ENCODE measurements around the gene MLXIP.

MLXIP gene

DNA sequence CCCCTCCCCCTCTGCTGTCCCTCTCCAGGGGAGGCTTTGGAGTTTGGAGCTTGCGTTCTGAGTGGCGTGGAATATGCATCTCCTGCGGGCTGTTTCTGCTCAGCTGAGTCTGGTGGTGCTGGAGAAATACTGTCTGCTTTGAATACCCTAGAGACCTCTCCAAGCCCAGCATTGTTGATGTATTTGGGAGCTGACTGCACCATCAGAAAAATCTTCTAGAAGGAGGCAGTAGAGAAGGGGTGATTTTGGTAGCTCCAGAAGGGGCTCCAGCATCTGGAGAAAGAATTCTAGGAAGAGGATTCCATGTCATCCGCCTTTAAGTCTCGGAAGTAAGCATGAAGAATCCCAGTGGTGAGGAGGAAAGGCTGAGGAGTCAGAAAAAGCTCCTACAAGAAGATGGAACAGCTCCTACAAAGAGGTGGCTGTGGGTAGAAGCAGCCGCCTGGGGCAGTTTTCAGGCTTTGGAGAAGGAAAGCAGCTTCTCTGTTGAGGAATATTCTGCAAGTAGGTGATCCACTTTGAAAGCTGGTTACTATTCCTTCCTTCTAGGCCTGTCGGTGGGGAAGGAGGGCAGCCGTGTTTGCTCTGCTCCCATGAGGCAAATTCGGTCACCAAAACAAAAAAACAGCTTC lies 9.7 kb downstream of the MLXIP start:
- no peak overlapping the region for H2AFZ ChIP-seq (ENCODE audit: low read length, unreplicated experiment)
- peaks cover 24% of the 10 kb centered on the region for H3K4me1 ChIP-seq (ENCODE audit: control insufficient read depth, insufficient read depth, low read length, unreplicated experiment)

DNA sequence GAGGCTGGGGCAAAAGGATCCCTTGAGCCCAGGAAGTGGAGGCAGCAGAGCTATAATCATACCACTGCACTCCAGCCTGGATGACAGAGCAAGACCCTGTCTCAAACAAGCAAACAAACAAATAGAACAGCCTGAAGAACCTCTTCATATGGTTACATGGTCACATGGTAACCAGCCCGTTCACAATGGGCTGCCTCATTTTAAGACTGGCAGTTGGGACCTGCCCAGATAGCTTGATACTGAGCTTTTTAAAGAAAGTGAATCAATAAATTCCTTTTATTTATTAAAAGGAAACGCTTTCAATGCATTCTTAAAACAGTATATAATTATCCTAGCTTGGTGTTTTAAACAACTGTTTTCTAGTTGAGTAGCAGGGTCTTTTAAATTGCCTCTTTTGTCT lies 10.5 kb downstream of the MLXIP start:
- H3K79me2 ChIP-seq (ENCODE audit: control insufficient read depth, insufficient read depth, low read length, unreplicated experiment) = peaks cover 94% of the 10 kb centered on the region
- no peak overlapping the region for H2AFZ ChIP-seq (ENCODE audit: low read length, unreplicated experiment)
- 0 out of 2 replicates have a peak, but pooled peaks cover 2% of the 10 kb centered on the region for H3K36me3 ChIP-seq (ENCODE audit: insufficient read depth, low read length)
- no peaks in the 10 kb centered on the region for H3K27me3 ChIP-seq (ENCODE audit: insufficient read depth, low read length)
- peaks cover 24% of the 10 kb centered on the region for H3K4me1 ChIP-seq (ENCODE audit: control insufficient read depth, insufficient read depth, low read length, unreplicated experiment)
- H3K27ac ChIP-seq (ENCODE audit: low read depth, low read length) = no peak overlapping the region
- H3K4me3 ChIP-seq (ENCODE audit: low read depth, low read length) = no peak overlapping the region

More for the DNA sequence above, 9.7 kb downstream of the MLXIP start:
- no peak overlapping the region for H3K4me3 ChIP-seq (ENCODE audit: low read depth, low read length)
- H3K79me2 ChIP-seq (ENCODE audit: control insufficient read depth, insufficient read depth, low read length, unreplicated experiment) = peaks cover 94% of the 10 kb centered on the region
- no peak overlapping the region for H3K27ac ChIP-seq (ENCODE audit: low read depth, low read length)
- 0 out of 2 replicates have a peak, but pooled peaks cover 2% of the 10 kb centered on the region for H3K36me3 ChIP-seq (ENCODE audit: insufficient read depth, low read length)
- no peaks in the 10 kb centered on the region for H3K27me3 ChIP-seq (ENCODE audit: insufficient read depth, low read length)

DNA sequence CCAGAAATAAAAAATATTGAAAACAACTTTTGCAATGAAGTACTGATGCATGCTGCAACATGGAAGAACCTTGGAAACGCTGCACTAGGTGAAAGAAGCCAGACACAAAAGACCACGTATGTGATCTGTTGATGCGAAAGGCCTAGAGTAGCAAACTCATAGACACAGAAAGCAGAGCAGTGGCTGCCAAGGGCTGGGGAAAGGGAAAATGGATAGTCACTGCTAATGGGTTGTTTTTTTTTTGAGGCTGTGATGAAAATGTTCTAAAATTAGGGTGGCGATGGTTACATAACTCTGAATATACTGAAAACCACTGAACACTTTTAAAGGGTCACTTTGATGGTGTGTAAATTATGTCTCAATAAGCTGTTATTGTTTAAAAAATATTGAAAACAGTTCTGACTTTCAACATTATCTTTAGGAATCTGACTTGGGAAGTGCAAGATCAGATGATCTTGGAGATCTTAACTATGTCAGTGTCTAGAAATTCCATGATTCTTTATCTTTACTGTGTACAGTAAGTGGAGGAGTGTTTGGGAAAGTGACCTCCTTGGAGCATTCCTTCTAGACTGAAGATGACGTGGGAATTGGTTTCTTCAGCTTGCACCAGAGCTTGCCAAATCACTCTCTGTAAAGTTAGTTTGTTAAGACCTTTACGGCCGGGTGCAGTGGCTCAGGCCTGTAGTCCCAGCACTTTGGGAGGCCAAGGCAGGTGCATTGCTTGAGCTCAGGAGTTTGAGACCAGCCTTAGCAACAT lies 12.4 kb downstream of the MLXIP start:
- H3K27me3 ChIP-seq (ENCODE audit: insufficient read depth, low read length) = no peaks in the 10 kb centered on the region
- H3K4me3 ChIP-seq (ENCODE audit: low read depth, low read length) = no peak overlapping the region
- peaks cover 24% of the 10 kb centered on the region for H3K4me1 ChIP-seq (ENCODE audit: control insufficient read depth, insufficient read depth, low read length, unreplicated experiment)
- peak overlapping the region; percentile 82 for H3K27ac ChIP-seq (ENCODE audit: low read depth, low read length)
- H2AFZ ChIP-seq (ENCODE audit: low read length, unreplicated experiment) = no peak overlapping the region
- no peaks in the 10 kb centered on the region for H3K36me3 ChIP-seq (ENCODE audit: insufficient read depth, low read length)
- H3K79me2 ChIP-seq (ENCODE audit: control insufficient read depth, insufficient read depth, low read length, unreplicated experiment) = peaks cover 89% of the 10 kb centered on the region

DNA sequence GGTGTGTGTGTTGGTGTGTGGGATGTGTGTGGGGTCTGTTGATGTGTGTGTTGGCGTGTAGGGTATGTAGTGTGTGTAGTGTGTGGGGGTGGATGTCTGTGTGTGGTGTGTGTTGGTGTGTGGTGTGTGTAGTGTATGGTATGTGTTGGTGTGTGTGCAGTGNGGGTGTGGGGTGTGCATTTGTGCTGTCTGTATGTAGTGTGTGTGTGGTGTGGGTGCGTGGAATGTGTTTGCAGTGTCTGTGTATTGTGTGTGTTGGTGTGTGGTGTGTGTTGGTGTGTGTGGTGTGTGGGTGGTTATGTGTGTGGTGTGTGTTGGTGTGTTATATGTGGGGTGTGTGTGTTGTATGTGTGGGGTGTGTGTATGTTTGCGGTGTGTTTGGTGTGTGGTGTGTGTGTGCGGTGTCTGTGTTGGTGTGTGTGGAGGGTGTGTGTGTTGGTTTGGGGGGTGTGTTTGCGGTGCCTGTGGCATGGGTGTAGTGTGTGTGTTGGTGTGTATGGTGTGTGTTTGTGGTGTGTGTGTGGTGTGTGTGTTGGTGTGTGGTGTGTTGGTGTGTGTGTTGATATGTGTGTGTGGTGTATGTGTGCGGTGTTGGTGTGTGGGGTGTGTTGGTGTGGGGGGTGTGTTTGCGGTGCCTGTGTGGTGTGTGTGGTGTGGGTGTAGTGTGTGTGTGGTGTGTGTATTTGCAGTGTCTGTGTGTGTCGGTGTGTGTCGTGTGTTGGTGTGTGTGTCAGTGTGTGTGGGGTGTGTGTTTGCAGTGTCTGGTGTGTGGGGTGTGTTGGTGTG lies 14.7 kb downstream of the MLXIP start:
- Histone ChIP-seq H3K27ac (ENCODE audit: low read depth, low read length) (no peak overlapping the region), H2AFZ (ENCODE audit: low read length, unreplicated experiment) (no peak overlapping the region), H3K27me3 (ENCODE audit: insufficient read depth, low read length) (no peaks in the 10 kb centered on the region), H3K4me1 (ENCODE audit: control insufficient read depth, insufficient read depth, low read length, unreplicated experiment) (peaks cover 37% of the 10 kb centered on the region), H3K4me3 (ENCODE audit: low read depth, low read length) (no peak overlapping the region), H3K79me2 (ENCODE audit: control insufficient read depth, insufficient read depth, low read length, unreplicated experiment) (peaks cover 86% of the 10 kb centered on the region), H3K36me3 (ENCODE audit: insufficient read depth, low read length) (no peaks in the 10 kb centered on the region)

- H2AFZ ChIP-seq (ENCODE audit: low read length, unreplicated experiment) = no peak overlapping the region
- no peak overlapping the region for H3K4me3 ChIP-seq (ENCODE audit: low read depth, low read length)
- H3K4me1 ChIP-seq (ENCODE audit: control insufficient read depth, insufficient read depth, low read length, unreplicated experiment) = peaks cover 43% of the 10 kb centered on the region
- H3K27me3 ChIP-seq (ENCODE audit: insufficient read depth, low read length) = no peaks in the 10 kb centered on the region
- peaks cover 88% of the 10 kb centered on the region for H3K79me2 ChIP-seq (ENCODE audit: control insufficient read depth, insufficient read depth, low read length, unreplicated experiment)
- no peaks in the 10 kb centered on the region for H3K36me3 ChIP-seq (ENCODE audit: insufficient read depth, low read length)
- no peak overlapping the region for H3K27ac ChIP-seq (ENCODE audit: low read depth, low read length)
Observed at GRCh38 chr12:122094137-122094734, 15.7 kb downstream of the MLXIP start.

DNA sequence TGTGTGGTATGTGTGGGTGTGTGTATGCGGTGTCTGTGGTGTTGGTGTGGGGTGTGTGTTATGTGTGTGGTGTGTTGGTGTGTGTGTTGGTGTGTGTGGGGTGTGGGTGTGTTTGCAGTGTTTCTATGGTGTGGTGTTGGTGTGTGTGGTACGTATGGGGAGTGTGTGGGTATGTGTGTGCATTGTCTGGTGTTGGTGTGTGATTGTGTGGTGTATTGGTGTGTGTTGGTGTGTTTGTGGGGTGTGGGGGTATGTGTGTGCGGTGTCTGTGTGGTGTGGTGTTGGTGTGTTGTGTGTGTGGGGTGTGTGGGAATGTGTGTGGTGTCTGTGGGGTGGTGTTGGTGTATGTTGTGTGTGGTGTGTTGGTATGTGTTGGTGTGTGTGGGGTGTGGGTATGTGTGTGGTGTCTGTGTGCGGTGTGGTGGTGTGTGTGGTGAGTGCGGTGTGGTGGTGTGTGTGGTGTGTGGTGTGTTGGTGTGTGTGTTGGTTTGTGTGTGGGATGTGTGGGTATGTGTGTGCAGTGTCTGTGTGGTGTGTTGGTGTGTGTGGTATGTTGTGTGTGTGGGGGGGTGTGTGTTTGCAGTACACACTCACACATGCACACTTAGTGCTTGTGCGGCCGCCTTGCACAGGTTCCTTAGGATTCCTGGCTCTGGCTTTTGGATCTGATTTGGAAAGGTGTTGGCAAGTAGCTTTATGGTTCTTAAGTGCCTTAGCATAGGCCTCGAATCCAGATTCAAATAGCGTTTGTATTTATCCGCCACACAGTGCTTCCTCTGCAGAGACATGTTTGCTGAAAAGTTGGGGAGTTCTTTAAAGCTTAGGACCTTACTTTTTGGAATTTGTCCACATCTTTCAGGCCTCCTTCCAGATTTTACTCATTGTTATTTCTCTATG lies 16.4 kb downstream of the MLXIP start:
- no peak overlapping the region for H3K27ac ChIP-seq (ENCODE audit: low read depth, low read length)
- no peak overlapping the region for H2AFZ ChIP-seq (ENCODE audit: low read length, unreplicated experiment)
- H3K4me1 ChIP-seq (ENCODE audit: control insufficient read depth, insufficient read depth, low read length, unreplicated experiment) = peaks cover 37% of the 10 kb centered on the region
- peaks cover 88% of the 10 kb centered on the region for H3K79me2 ChIP-seq (ENCODE audit: control insufficient read depth, insufficient read depth, low read length, unreplicated experiment)
- H3K36me3 ChIP-seq (ENCODE audit: insufficient read depth, low read length) = no peaks in the 10 kb centered on the region
- H3K4me3 ChIP-seq (ENCODE audit: low read depth, low read length) = no peak overlapping the region
- no peaks in the 10 kb centered on the region for H3K27me3 ChIP-seq (ENCODE audit: insufficient read depth, low read length)

GRCh38 chr12:122096014-122096413 lies 17.5 kb downstream of the MLXIP start:
- H3K79me2 ChIP-seq (ENCODE audit: control insufficient read depth, insufficient read depth, low read length, unreplicated experiment) = peaks cover 82% of the 10 kb centered on the region
- H3K4me3 ChIP-seq (ENCODE audit: low read depth, low read length) = no peak overlapping the region
- H3K27me3 ChIP-seq (ENCODE audit: insufficient read depth, low read length) = no peaks in the 10 kb centered on the region
- no peaks in the 10 kb centered on the region for H3K36me3 ChIP-seq (ENCODE audit: insufficient read depth, low read length)
- no peak overlapping the region for H2AFZ ChIP-seq (ENCODE audit: low read length, unreplicated experiment)
- H3K27ac ChIP-seq (ENCODE audit: low read depth, low read length) = no peak overlapping the region
- peaks cover 26% of the 10 kb centered on the region for H3K4me1 ChIP-seq (ENCODE audit: control insufficient read depth, insufficient read depth, low read length, unreplicated experiment)

DNA sequence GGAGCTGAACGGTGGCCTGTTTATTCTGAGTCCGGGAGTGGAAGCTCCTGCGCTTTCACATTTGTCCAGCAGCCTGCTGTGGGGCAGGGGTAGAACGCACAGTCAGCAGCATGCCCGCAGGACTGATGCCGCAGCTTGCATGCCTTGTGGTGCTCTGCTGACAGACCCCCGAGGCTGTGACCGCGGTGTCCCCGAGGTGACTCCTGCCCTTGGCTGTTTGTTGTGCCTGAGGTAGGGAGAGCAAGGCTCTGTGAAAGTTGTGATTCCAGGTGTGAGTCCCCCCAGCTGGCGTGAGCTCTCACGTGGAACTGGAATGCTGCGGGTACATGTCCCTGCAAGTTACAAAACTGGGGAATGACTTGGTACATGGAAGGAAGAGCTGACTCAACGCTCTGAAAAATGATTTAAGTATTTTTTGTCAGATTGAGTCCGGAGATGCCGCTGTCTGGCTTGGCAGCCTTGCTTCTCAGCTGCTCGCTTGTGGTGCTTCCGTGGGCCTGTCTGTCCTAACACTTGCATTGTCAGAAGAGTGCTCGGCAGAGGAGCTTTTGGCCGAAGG lies 18.1 kb downstream of the MLXIP start:
- no peaks in the 10 kb centered on the region for H3K27me3 ChIP-seq (ENCODE audit: insufficient read depth, low read length)
- peaks cover 76% of the 10 kb centered on the region for H3K79me2 ChIP-seq (ENCODE audit: control insufficient read depth, insufficient read depth, low read length, unreplicated experiment)
- no peak overlapping the region for H3K27ac ChIP-seq (ENCODE audit: low read depth, low read length)
- H2AFZ ChIP-seq (ENCODE audit: low read length, unreplicated experiment) = no peak overlapping the region
- no peak overlapping the region for H3K4me3 ChIP-seq (ENCODE audit: low read depth, low read length)
- H3K4me1 ChIP-seq (ENCODE audit: control insufficient read depth, insufficient read depth, low read length, unreplicated experiment) = peaks cover 20% of the 10 kb centered on the region
- no peaks in the 10 kb centered on the region for H3K36me3 ChIP-seq (ENCODE audit: insufficient read depth, low read length)

GRCh38 chr12:122097584-122097926 lies 19.0 kb downstream of the MLXIP start:
- Histone ChIP-seq H3K4me3 (ENCODE audit: low read depth, low read length) (no peak overlapping the region), H3K79me2 (ENCODE audit: control insufficient read depth, insufficient read depth, low read length, unreplicated experiment) (peaks cover 75% of the 10 kb centered on the region), H3K4me1 (ENCODE audit: control insufficient read depth, insufficient read depth, low read length, unreplicated experiment) (peaks cover 19% of the 10 kb centered on the region)

More at GRCh38 chr12:122097584-122097926, 19.0 kb downstream of the MLXIP start:
- H3K27me3 ChIP-seq (ENCODE audit: insufficient read depth, low read length) = no peaks in the 10 kb centered on the region
- H3K36me3 ChIP-seq (ENCODE audit: insufficient read depth, low read length) = no peaks in the 10 kb centered on the region
- H3K27ac ChIP-seq (ENCODE audit: low read depth, low read length) = peak overlapping the region; percentile 4; the same call in 1 of the 2 replicates
- H2AFZ ChIP-seq (ENCODE audit: low read length, unreplicated experiment) = no peak overlapping the region
